Psoas muscle (tissue), 8 donors: ENCODE measurements around the gene MRLN. TPM values are rescaled to one million over a fixed set of nuclear protein-coding genes. Genes with fewer than 3 reads are reported as not detected.
A peak's percentile ranks its signal among the peaks of the same experiment; 100 is the strongest.

Source experiments
- ATAC-seq, 4 donors: fragments of 200-7000 bp; cut with Tn5 transposase; one replicate each; pipeline ENCODE4 v1.9.1; 2020; ENCODE audit warnings: moderate library complexity in 3 of 4, mild to moderate bottlenecking in 2 of 4
- DNase-seq, 2 donors: peaks; one replicate each; pipeline ENCODE4 v3.0.0-alpha.2; 2020
- H3K27ac ChIP-seq: fragments of 200-600 bp; one replicate; pipeline ENCODE4 v1.8.0; 2022
- H3K27me3 ChIP-seq, 3 donors: fragments of 200-600 bp in 1 of 3; one replicate each; pipeline versions ENCODE4 v1.6.1 to v1.8.0; 2013 to 2022; ENCODE audit warnings: low read length in 2 of 3, mild to moderate bottlenecking in 2 of 3, moderate library complexity in 1 of 3; ENCODE audit not compliant: insufficient read depth in 3 of 3
- H3K36me3 ChIP-seq, 2 donors: fragments of 200-600 bp in 1 of 2; one replicate each; pipeline versions ENCODE4 v1.6.1 to v1.8.0; 2013 to 2022; ENCODE audit warnings: low read depth in 1 of 2, mild to moderate bottlenecking in 1 of 2, moderate library complexity in 1 of 2; ENCODE audit not compliant: insufficient read depth in 1 of 2
- H3K4me1 ChIP-seq: fragments of 200-600 bp; one replicate; pipeline ENCODE4 v1.8.0; 2022
- H3K4me3 ChIP-seq: fragments of 200-600 bp; one replicate; pipeline ENCODE4 v1.8.0; 2022; ENCODE audit warnings: mild to moderate bottlenecking
- H3K9me3 ChIP-seq: fragments of 200-600 bp; one replicate; pipeline ENCODE4 v1.8.0; 2022
- CTCF ChIP-seq: fragments of 200-600 bp; IDR thresholded peaks from one replicate; pipeline ENCODE4 v1.8.0; 2022; ENCODE audit warnings: antibody characterized with exemption
- WGBS, 3 donors: extraction: QIAGEN DNeasy Blood & Tissue Kit; methylation state at CpG; one replicate each; pipeline versions ENCODE4 v1.1.6 to v1.1.7; 2013; 5-methylcytosine and 5-hydroxymethylcytosine counted together
- intact Hi-C, 2 donors: fragments of 100-400 bp; cut with DNase I; formaldehyde crosslinking; loops; one replicate each; pipeline versions ENCODE4 v1.11.0 to v1.14.2; 2022
- polyA plus RNA-seq, 3 donors: library from polyadenylated mRNA; stranded (reverse); fragments of 200-250 nt; gene quantifications; one replicate each; pipeline ENCODE4 v1.2.3, GENCODE V29; 2013
- total RNA-seq, 4 donors: library from RNA; stranded (reverse); fragmentation: NEBNext Ultra II Directional in 2 of 4; extraction: Animal tissue kit (Norgen Biotek cat#: 25700) in 2 of 4; gene quantifications; one replicate each; pipeline versions ENCODE4 v1.2.1 to v1.2.4, GENCODE V29; 2021 to 2023
- donor health status: healthy with polysubstance abuse.
- donor health status: DM: no; HTN: no; CAD: no; lungs with moderate emphysema.
- donor health status: Bipolar disorder and iron deficiency.
- donor health status: healthy.
- donor health status: DM: yes; HTN: yes; CAD: no.
- donor health status: DM: no; HTN: no; CAD: no.
- donor health status: DM: no; HTN: no; CAD: no.
- donor health status: DM: yes; HTN: yes; CAD: no.

The MRLN gene
- total and polyA plus RNA-seq, 7 donors, result 15.1 to 738 (median 119) TPM

- ATAC-seq, result no peak
- H3K27ac ChIP-seq, result no peak overlapping the region
- WGBS, 3 donors, result 80 to 93% (median 86%) methylated on average over 7 of the region's 7 CpGs
Observed at GRCh38 chr10:59713196-59713821, 39.9 kb downstream of the MRLN start.

GRCh38 chr10:59711871-59712494 is 41.3 kb downstream of the MRLN start:
- no peak overlapping the region for H3K27ac ChIP-seq
- H3K4me1 ChIP-seq, result peaks cover 18% of the 10 kb centered on the region
- H3K9me3 ChIP-seq, result no peaks in the 10 kb centered on the region
- intact Hi-C loops, result loop anchor here (2.0 to 5.0 kb wide), 2 partner anchors 40 to 97 kb away; partner anchors contain the start of gene MRLN (in 1 of the 2)
- no peak overlapping the region for H3K4me3 ChIP-seq
- no peak for ATAC-seq
- no peaks in the 10 kb centered on the region for H3K27me3 ChIP-seq
- WGBS, 3 donors, result 49 to 64% (median 50%) methylated on average over 3 of the region's 3 CpGs
- no peak for TF ChIP-seq CTCF
- H3K36me3 ChIP-seq, result no peaks in the 10 kb centered on the region
- no peak for DNase-seq

More at GRCh38 chr10:59713196-59713821, 39.9 kb downstream of the MRLN start:
- intact Hi-C loops, result loop anchor here in 1 of 2 donors (5.0 kb wide), 1 partner anchor 39 kb away; the partner anchor contains the start of gene MRLN
- no peak for TF ChIP-seq CTCF
- Histone ChIP-seq H3K4me1 (peaks cover 18% of the 10 kb centered on the region), H3K9me3 (no peaks in the 10 kb centered on the region), H3K4me3 (no peak overlapping the region), H3K27me3 (no peaks in the 10 kb centered on the region), H3K36me3 (no peaks in the 10 kb centered on the region)
- DNase-seq, result no peak

GRCh38 chr10:59709395-59710125 is 43.7 kb downstream of the MRLN start, which contains the start of gene SLC16A9:
Gene SLC16A9, minus strand, starts transcription at chr10:59709850. Its CDS starts 25,559 bp downstream, at chr10:59684291.
- Histone ChIP-seq H3K4me1 (peaks cover 18% of the 10 kb centered on the region), H3K27ac (peak within 1 kb of the TSS; percentile 78), H3K9me3 (no peaks in the 10 kb centered on the region), H3K4me3 (peak within 1 kb of the TSS; percentile 84), H3K36me3 (no peaks in the 10 kb centered on the region), H3K27me3 (no peaks in the 10 kb centered on the region)
- 0 to 1% (median 0%) methylated on average over 24 to 68 of the region's 68 CpGs for WGBS, 3 donors
- intact Hi-C loops, result loop anchor here (2.0 to 5.0 kb wide), 2 partner anchors 43 to 99 kb away; partner anchors contain the start of gene MRLN (in 2 of the 2)
- peak; percentile 91 to 94 (median 92) for ATAC-seq
- DNase-seq, result peak; percentile 52 to 80
- peak; percentile 43 for TF ChIP-seq CTCF

- peak; percentile 56 to 74 (median 64) for ATAC-seq
- no peaks in the 10 kb centered on the region for H3K9me3 ChIP-seq
- peak overlapping the region; percentile 78 for H3K27ac ChIP-seq
- intact Hi-C loops, result loop anchor here in 1 of 2 donors (5.0 kb wide), 1 partner anchor 43 kb away; the partner anchor contains the start of gene MRLN
- 1 to 2% (median 1%) methylated on average over 38 to 42 of the region's 42 CpGs for WGBS, 3 donors
- H3K4me3 ChIP-seq, result peak overlapping the region; percentile 84
- DNase-seq, result peak; percentile 16 to 71
- no peak for TF ChIP-seq CTCF
- no peaks in the 10 kb centered on the region for H3K36me3 ChIP-seq
- H3K4me1 ChIP-seq, result peaks cover 12% of the 10 kb centered on the region
- no peaks in the 10 kb centered on the region for H3K27me3 ChIP-seq
Observed at GRCh38 chr10:59708816-59709394, 44.4 kb downstream of the MRLN start.
